HEK293T (cell line): ENCODE results near the gene OSBPL3.

Experiments used
- ARNT ChIP-seq: fragments of 450-650 bp; IDR thresholded peaks from 2 replicates; pipeline ENCODE4 v1.6.1; 2017; ENCODE audit warnings: mild to moderate bottlenecking
- BHLHE40 ChIP-seq: fragments of 450-650 bp; IDR thresholded peaks from 2 replicates; pipeline ENCODE4 v1.6.1; 2016; ENCODE audit warnings: mild to moderate bottlenecking, moderate library complexity, borderline replicate concordance
- ELF4 ChIP-seq: fragments of 450-650 bp; IDR thresholded peaks from 2 replicates; pipeline ENCODE4 v1.6.1; 2017; ENCODE audit warnings: antibody characterized with exemption
- FOXA1 ChIP-seq: fragments of 450-650 bp; IDR thresholded peaks from 2 replicates; pipeline ENCODE4 v1.6.1; 2016; ENCODE audit warnings: mild to moderate bottlenecking
- FOXK2 ChIP-seq: fragments of 450-650 bp; IDR thresholded peaks from 2 replicates; pipeline ENCODE4 v1.6.1; 2016; ENCODE audit warnings: mild to moderate bottlenecking
- HDGF ChIP-seq: fragments of 450-650 bp; IDR thresholded peaks from 2 replicates; pipeline ENCODE4 v1.6.1; 2017; ENCODE audit warnings: antibody characterized with exemption, borderline replicate concordance
- L3MBTL2 ChIP-seq: fragments of 450-650 bp; conservative IDR thresholded peaks from 2 replicates; pipeline ENCODE4 v1.6.1; 2016; ENCODE audit warnings: mild to moderate bottlenecking
- LEF1 ChIP-seq: fragments of 450-650 bp; IDR thresholded peaks from 2 replicates; pipeline ENCODE4 v1.6.1; 2017; ENCODE audit warnings: mild to moderate bottlenecking, borderline replicate concordance
- NFRKB ChIP-seq: fragments of 450-650 bp; IDR thresholded peaks from 2 replicates; pipeline ENCODE4 v1.6.1; 2016; ENCODE audit warnings: mild to moderate bottlenecking, moderate library complexity
- SP1 ChIP-seq: fragments of 450-650 bp; IDR thresholded peaks from 2 replicates; pipeline ENCODE4 v1.6.1; 2017
- SUZ12 ChIP-seq: fragments of 450-650 bp; IDR thresholded peaks from 2 replicates; pipeline ENCODE4 v1.6.1; 2016; ENCODE audit warnings: mild to moderate bottlenecking

- TF ChIP-seq SUZ12 (no peak), NFRKB (no peak), FOXK2 (no peak), FOXA1 (no peak), BHLHE40 (no peak), ELF4 (no peak), ARNT (no peak), HDGF (no peak), LEF1 (no peak), L3MBTL2 (no peak), SP1 (no peak)
Measured at GRCh38 chr7:24912424-24912823, 67.6 kb downstream of the OSBPL3 start.
